Measurements from ENCODE around the gene MYH11. TPM values are rescaled to one million over a fixed set of nuclear protein-coding genes. Genes with fewer than 3 reads are reported as not detected.

MYH11 gene
- total RNA-seq, 4 donors from 2014 or later = 22.4 to 206 (median 26.8) TPM

DNA sequence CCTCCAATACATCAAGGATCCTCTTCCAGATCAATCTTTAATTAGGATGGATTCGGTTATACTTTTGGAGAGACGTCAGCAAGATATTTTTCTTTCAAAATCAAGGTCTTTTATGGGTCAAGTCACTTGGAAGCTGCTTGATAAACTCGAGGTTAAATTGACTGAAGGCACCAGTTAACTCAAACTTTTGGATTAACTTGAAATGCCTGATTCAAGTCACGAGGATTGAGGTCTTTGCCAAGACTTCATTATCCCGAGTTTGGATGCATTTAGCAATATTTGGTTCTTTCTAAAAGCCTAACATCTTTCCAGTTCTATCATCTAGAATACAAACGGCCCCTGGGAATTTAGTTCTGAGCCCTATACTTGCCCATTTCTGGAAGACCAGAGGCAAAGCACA is 82.9 kb downstream of the MYH11 start:
- TF ChIP-seq, protein P1, sequence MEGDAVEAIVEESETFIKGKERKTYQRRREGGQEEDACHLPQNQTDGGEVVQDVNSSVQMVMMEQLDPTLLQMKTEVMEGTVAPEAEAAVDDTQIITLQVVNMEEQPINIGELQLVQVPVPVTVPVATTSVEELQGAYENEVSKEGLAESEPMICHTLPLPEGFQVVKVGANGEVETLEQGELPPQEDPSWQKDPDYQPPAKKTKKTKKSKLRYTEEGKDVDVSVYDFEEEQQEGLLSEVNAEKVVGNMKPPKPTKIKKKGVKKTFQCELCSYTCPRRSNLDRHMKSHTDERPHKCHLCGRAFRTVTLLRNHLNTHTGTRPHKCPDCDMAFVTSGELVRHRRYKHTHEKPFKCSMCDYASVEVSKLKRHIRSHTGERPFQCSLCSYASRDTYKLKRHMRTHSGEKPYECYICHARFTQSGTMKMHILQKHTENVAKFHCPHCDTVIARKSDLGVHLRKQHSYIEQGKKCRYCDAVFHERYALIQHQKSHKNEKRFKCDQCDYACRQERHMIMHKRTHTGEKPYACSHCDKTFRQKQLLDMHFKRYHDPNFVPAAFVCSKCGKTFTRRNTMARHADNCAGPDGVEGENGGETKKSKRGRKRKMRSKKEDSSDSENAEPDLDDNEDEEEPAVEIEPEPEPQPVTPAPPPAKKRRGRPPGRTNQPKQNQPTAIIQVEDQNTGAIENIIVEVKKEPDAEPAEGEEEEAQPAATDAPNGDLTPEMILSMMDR (IDR thresholded peaks at IDR 0.05) = no peak
- no peak for ATAC-seq (ENCODE audit: low FRiP score)
- DNase-seq (ENCODE audit: low spot score) = no peak

DNA sequence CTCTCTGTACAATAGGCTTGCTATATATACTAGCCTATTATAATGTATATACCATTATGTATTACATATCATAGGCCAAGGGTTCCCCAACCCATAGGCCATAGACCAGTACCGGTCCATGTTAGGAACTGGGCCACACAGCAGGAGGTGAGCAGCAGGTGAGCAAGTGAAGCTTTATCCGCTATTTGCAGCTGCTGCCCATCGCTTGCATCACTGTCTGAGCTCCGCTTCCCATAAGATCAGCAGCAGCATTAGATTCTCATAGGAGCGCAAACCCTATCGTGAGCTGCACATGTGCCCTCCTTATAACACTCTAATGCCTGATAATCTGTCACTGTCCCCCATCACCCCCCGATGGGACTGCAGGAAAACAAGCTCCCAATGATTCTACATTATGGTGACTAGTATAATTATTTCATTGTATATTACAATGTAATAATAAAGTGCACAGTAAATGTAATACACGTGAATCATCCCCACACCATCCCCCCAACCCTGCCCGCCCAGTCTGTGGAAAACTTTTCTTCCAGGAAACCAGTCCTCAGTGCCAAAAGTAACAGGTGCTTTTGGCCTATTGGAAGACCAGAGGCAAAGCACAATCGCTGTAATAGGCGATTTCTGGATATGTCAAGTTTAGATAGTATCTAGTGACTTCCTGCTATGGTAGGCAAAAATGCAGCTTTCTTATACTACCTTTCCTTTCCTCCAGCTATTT is 84.1 kb downstream of the MYH11 start:
- ATAC-seq (ENCODE audit: low FRiP score) = no peak
- DNase-seq (ENCODE audit: low spot score) = no peak
- TF ChIP-seq, protein P1 (IDR thresholded peaks at IDR 0.05) = no peak

DNA sequence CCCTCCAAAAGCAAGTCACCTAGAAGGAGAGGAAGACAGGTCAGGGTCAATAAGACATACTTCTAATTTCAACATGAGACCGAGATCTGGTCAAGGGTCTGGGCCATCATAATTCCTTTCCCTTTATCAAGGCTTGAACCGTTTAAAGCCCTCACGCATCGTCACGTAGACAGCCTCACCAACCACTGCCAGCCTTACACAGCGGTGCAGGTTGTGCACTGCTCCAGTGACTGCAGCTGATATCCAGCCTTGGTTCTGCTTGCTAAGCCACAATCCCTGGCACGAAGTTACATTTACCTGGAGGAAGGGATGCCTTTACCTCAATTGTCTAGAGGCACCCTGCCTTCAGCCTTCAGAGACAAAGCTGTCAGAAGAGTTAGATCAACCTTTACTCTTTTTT is 85.1 kb downstream of the MYH11 start:
- ATAC-seq (ENCODE audit: low FRiP score) (no peak), DNase-seq (ENCODE audit: low spot score) (no peak)
- TF ChIP-seq, protein P1 (IDR thresholded peaks at IDR 0.05) = no peak

DNA sequence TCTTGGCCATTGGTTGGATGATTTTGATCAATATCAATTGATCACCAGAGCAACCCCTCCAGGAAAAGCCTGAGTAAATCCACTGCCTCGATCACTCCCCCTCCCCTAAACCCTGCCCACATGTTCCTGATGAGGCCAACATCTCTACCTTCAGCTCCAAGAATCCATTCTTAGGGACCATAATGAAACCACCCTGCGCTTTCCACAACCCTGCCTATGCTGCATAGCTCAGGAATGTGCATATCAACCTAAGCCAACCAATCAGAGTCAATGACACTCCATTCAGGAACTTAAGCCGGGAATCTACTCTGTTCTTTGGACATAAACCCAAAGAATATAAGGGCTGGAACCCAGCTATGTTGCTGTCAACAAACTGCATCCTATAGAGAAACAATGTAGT is 86.3 kb downstream of the MYH11 start:
- DNase-seq (ENCODE audit: low spot score) (no peak), ATAC-seq (ENCODE audit: low FRiP score) (no peak)
- TF ChIP-seq, protein P1 (IDR thresholded peaks at IDR 0.05) = no peak

DNA sequence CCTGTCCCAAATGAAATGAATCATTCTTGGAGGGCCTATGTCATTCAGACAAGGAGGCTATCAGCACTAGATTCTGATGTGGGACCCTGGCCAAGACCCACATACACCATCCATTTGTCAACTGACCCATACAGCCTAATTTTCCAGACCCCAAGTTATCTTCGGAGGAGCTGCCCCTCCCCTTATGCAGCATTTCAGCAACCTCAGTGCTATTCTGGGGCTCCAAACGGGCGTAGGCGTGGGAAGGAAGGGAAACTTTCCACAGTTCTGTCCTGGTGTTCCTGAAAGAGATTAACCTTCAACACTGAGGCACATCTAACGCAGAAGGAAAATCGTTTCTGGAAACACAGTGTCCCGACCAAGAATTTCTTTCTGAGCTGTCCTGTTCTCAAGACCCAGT is 86.7 kb downstream of the MYH11 start:
- TF ChIP-seq, protein P1 (IDR thresholded peaks at IDR 0.05) = no peak
- no peak for DNase-seq (ENCODE audit: low spot score)
- no peak for ATAC-seq (ENCODE audit: low FRiP score)

DNA sequence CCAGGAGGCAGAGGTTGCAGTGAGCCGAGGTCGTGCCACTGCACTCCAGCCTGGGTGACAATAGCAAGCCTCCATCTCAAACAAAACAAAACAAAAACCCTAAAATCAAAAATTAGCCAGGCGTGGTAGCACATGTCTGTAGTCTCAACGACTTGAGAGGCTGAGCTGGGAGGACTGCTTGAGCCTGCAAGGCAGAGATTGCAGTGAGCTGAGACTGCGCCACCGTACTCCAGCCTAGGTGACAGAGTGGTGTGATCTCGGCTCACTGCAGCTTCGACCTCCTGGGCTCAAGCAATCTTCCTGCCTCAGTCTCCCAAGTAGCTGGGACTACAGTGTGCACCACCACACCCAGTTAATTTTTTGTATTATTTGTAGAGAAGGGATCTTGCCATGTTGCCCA is 87.6 kb downstream of the MYH11 start:
- TF ChIP-seq, protein P1 (IDR thresholded peaks at IDR 0.05) = no peak
- ATAC-seq (ENCODE audit: low FRiP score) (no peak), DNase-seq (ENCODE audit: low spot score) (no peak)

DNA sequence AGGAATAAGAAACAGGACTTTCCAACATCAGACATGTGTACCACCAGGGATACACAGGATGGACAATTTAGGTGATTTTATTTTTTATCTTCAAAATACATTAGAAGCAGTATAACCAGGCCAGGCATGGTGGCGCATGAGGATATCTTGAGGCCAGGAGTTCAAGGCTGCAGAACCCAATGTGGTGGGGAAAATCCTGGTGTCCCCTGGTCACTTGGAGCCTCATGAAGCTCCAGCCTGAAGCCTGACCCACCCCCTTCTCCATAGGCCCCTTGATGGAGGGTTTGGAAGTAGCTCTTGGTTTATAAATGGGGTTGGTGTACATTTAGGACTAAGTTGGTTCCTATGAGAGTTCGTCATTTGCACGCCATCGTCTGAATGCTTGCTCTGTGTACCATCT is 88.6 kb downstream of the MYH11 start:
- DNase-seq (ENCODE audit: low spot score) (no peak), ATAC-seq (ENCODE audit: low FRiP score) (no peak)
- TF ChIP-seq, protein P1 (IDR thresholded peaks at IDR 0.05) = no peak

Measured in omental fat pad (tissue), 4 donors.